Peyer's patch (tissue), 4 donors: ENCODE data around the gene COL28A1.

Experiments
- POLR2A ChIP-seq, 2 donors: fragments of 450-650 bp; IDR thresholded peaks; one replicate each; pipeline ENCODE4 v1.5.1; 2017; ENCODE audit warnings: antibody characterized with exemption in 2 of 2, mild to moderate bottlenecking in 2 of 2, moderate library complexity in 2 of 2
- TF ChIP-seq, protein P1 (sequence below), 6 experiments: fragments of 450-650 bp in 4 of 6; fragments of 200-600 bp in 2 of 6; sonication (generic) in 1 of 6; IDR thresholded peaks; one replicate each; pipeline ENCODE4 v1.5.1; 2017 to 2019; ENCODE audit warnings: antibody characterized with exemption in 6 of 6, mild to moderate bottlenecking in 3 of 6, moderate library complexity in 1 of 6

DNA sequence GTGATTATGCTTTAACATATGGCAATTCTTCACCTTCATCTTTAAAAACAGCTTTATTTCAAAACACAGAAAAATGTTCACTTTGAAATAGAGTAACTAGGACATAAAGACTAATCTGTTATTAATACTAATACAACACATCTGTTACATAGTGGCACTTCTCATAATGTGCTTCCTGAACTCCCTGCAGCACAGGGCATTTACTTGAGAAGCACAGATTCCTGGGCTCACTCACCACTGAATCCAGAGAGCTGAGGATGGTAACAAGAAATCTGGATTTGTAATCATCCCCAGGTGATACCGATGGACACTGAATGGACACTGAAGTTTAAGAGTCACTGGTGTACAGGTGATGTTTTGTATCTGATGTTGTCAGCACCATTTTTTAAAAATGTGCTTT lies 96.1 kb downstream of the COL28A1 start:
- TF ChIP-seq, protein P1, sequence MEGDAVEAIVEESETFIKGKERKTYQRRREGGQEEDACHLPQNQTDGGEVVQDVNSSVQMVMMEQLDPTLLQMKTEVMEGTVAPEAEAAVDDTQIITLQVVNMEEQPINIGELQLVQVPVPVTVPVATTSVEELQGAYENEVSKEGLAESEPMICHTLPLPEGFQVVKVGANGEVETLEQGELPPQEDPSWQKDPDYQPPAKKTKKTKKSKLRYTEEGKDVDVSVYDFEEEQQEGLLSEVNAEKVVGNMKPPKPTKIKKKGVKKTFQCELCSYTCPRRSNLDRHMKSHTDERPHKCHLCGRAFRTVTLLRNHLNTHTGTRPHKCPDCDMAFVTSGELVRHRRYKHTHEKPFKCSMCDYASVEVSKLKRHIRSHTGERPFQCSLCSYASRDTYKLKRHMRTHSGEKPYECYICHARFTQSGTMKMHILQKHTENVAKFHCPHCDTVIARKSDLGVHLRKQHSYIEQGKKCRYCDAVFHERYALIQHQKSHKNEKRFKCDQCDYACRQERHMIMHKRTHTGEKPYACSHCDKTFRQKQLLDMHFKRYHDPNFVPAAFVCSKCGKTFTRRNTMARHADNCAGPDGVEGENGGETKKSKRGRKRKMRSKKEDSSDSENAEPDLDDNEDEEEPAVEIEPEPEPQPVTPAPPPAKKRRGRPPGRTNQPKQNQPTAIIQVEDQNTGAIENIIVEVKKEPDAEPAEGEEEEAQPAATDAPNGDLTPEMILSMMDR (IDR thresholded peaks at IDR 0.05) = no peak
- TF ChIP-seq POLR2A (IDR thresholded peaks at IDR 0.05) = no peak
